GOT3 (cell line): Measurements from ENCODE around the gene CACNA2D2.

ENCODE experiments used
- DNase-seq: peaks from one replicate; lab custom pipeline; 2025; ENCODE audit warnings: mixed read lengths; lab: John Stamatoyannopoulos, UW

Gene CACNA2D2

GRCh38 chr3:50428007-50428633 is 75.3 kb downstream of the CACNA2D2 start:
- DNase-seq = no peak

GRCh38 chr3:50427217-50427616 is 76.2 kb downstream of the CACNA2D2 start:
- DNase-seq = no peak

GRCh38 chr3:50425911-50426310 is 77.5 kb downstream of the CACNA2D2 start:
- DNase-seq = no peak

GRCh38 chr3:50423543-50423942 is 79.9 kb downstream of the CACNA2D2 start:
- DNase-seq = no peak

GRCh38 chr3:50422153-50422552 is 81.3 kb downstream of the CACNA2D2 start:
- no peak for DNase-seq

- DNase-seq = no peak
These were observed 83.7 kb downstream of the CACNA2D2 start for GRCh38 chr3:50419595-50420370.

GRCh38 chr3:50418850-50419249 is 84.6 kb downstream of the CACNA2D2 start:
- DNase-seq = no peak

- DNase-seq = no peak
These were observed 85.8 kb downstream of the CACNA2D2 start for GRCh38 chr3:50417637-50418033.

- no peak for DNase-seq
These were observed 86.4 kb downstream of the CACNA2D2 start for GRCh38 chr3:50416736-50417636.

- no peak for DNase-seq
These were observed 87.6 kb downstream of the CACNA2D2 start for GRCh38 chr3:50415816-50416215.

- no peak for DNase-seq
These were observed 88.4 kb downstream of the CACNA2D2 start for GRCh38 chr3:50415061-50415460.

GRCh38 chr3:50414616-50415015 is 88.8 kb downstream of the CACNA2D2 start:
- DNase-seq = no peak

GRCh38 chr3:50412231-50412754 is 91.1 kb downstream of the CACNA2D2 start:
- no peak for DNase-seq

- DNase-seq = no peak
These were observed 92.2 kb downstream of the CACNA2D2 start for GRCh38 chr3:50411229-50411628.

GRCh38 chr3:50410608-50411139 is 92.8 kb downstream of the CACNA2D2 start:
- DNase-seq = no peak

- DNase-seq = no peak
These were observed 93.2 kb downstream of the CACNA2D2 start for GRCh38 chr3:50410185-50410584.

GRCh38 chr3:50408443-50408944 is 94.9 kb downstream of the CACNA2D2 start:
- no peak for DNase-seq

- no peak for DNase-seq
These were observed 96.9 kb downstream of the CACNA2D2 start for GRCh38 chr3:50406487-50406886.

GRCh38 chr3:50405249-50405648 is 98.2 kb downstream of the CACNA2D2 start:
- no peak for DNase-seq

- no peak for DNase-seq
These were observed 101.3 kb downstream of the CACNA2D2 start for GRCh38 chr3:50401978-50402595.

GRCh38 chr3:50396502-50396901 is 106.9 kb downstream of the CACNA2D2 start:
- no peak for DNase-seq
